WERI-Rb-1 (cell line): ENCODE results near the gene FOXL1.

ENCODE experiments used
- DNase-seq: peaks from one replicate; pipeline ENCODE4 v3.0.0-alpha.2; 2020
- H3K27ac ChIP-seq: fragments of 250-450 bp; sonication (Bioruptor Pico); 2 replicates; pipeline ENCODE4 v1.5.1; 2020; ENCODE audit warnings: mild to moderate bottlenecking, moderate library complexity
- H3K27me3 ChIP-seq: fragments of 250-450 bp; sonication (Bioruptor Pico); 2 replicates; pipeline ENCODE4 v1.5.1; 2021; ENCODE audit warnings: mild to moderate bottlenecking, low read depth, moderate library complexity; ENCODE audit not compliant: insufficient read depth, severe bottlenecking
- H3K36me3 ChIP-seq: fragments of 250-450 bp; sonication (Bioruptor Pico); 2 replicates; pipeline ENCODE4 v1.5.1; 2020; ENCODE audit warnings: mild to moderate bottlenecking, moderate library complexity
- H3K4me3 ChIP-seq: 2 replicates; pipeline ENCODE4 v1.5.1; 2011; ENCODE audit warnings: low read depth, mild to moderate bottlenecking, control low read depth, low read length
- H3K9me3 ChIP-seq: fragments of 250-450 bp; sonication (Bioruptor Pico); 2 replicates; pipeline ENCODE4 v1.5.1; 2021; ENCODE audit warnings: mild to moderate bottlenecking, moderate library complexity; ENCODE audit not compliant: severe bottlenecking
- CTCF ChIP-seq: IDR thresholded peaks from 2 replicates; pipeline ENCODE4 v1.5.1; 2011; ENCODE audit warnings: low read depth, mild to moderate bottlenecking, control low read depth, inconsistent platforms, low read length

Gene FOXL1

GRCh38 chr16:86545954-86546637 lies 32.3 kb upstream of the FOXL1 start:
- no peak for DNase-seq
- H3K36me3 ChIP-seq = no peaks in the 10 kb centered on the region
- no peak overlapping the region for H3K4me3 ChIP-seq
- no peaks in the 10 kb centered on the region for H3K9me3 ChIP-seq
- no peaks in the 10 kb centered on the region for H3K27me3 ChIP-seq
- no peak for TF ChIP-seq CTCF
- no peak overlapping the region for H3K27ac ChIP-seq

- TF ChIP-seq CTCF = no peak
- Histone ChIP-seq H3K27ac (no peak overlapping the region), H3K9me3 (no peaks in the 10 kb centered on the region), H3K27me3 (no peaks in the 10 kb centered on the region), H3K4me3 (no peak overlapping the region), H3K36me3 (no peaks in the 10 kb centered on the region)
- no peak for DNase-seq
Observed at GRCh38 chr16:86546638-86547013, 31.7 kb upstream of the FOXL1 start.

GRCh38 chr16:86547286-86547685 lies 31.1 kb upstream of the FOXL1 start:
- DNase-seq = no peak
- H3K9me3 ChIP-seq = no peaks in the 10 kb centered on the region
- no peaks in the 10 kb centered on the region for H3K27me3 ChIP-seq
- H3K4me3 ChIP-seq = no peak overlapping the region
- TF ChIP-seq CTCF = no peak
- H3K36me3 ChIP-seq = no peaks in the 10 kb centered on the region
- H3K27ac ChIP-seq = no peak overlapping the region

GRCh38 chr16:86549076-86549892 lies 29.1 kb upstream of the FOXL1 start:
- H3K36me3 ChIP-seq = no peaks in the 10 kb centered on the region
- no peak for TF ChIP-seq CTCF
- no peak overlapping the region for H3K4me3 ChIP-seq
- no peak for DNase-seq
- no peaks in the 10 kb centered on the region for H3K27me3 ChIP-seq
- H3K27ac ChIP-seq = no peak overlapping the region
- H3K9me3 ChIP-seq = no peaks in the 10 kb centered on the region

GRCh38 chr16:86549893-86550190 lies 28.5 kb upstream of the FOXL1 start:
- H3K27me3 ChIP-seq = no peaks in the 10 kb centered on the region
- no peaks in the 10 kb centered on the region for H3K9me3 ChIP-seq
- H3K4me3 ChIP-seq = no peak overlapping the region
- no peaks in the 10 kb centered on the region for H3K36me3 ChIP-seq
- DNase-seq = no peak
- TF ChIP-seq CTCF = no peak
- H3K27ac ChIP-seq = no peak overlapping the region
